ENCODE data around the gene TMEM253. TPM values are rescaled to one million over a fixed set of nuclear protein-coding genes. Genes with fewer than 3 reads are reported as not detected.

Gene TMEM253
- polyA plus RNA-seq, 3 donors, result 0.05 TPM; not detected in 2

GRCh38 chr14:21055432-21056117, 45.3 kb upstream of the TMEM253 start:
- peaks cover 1% of the 10 kb centered on the region for H3K4me1 Mint-ChIP-seq
- no CpG with 5 or more reads among the region's 5 CpGs for WGBS (ENCODE audit: insufficient coverage)
- H3K36me3 Mint-ChIP-seq, result no peaks in the 10 kb centered on the region
- H3K4me1 ChIP-seq (ENCODE audit: control insufficient read depth in 1 of 2, insufficient read depth in 2 of 2, low read length in 2 of 2), result peaks cover 0 to 6% of the 10 kb centered on the region in 2 donors
- H3K36me3 ChIP-seq (replicated peaks in 1 of 2; ENCODE audit: control insufficient read depth in 1 of 2, insufficient read depth in 2 of 2, low read length in 2 of 2), result no peaks in the 10 kb centered on the region
- H3K79me2 ChIP-seq (ENCODE audit: insufficient read depth, low read length), result no peaks in the 10 kb centered on the region
- no peak for DNase-seq
- H3K9me3 Mint-ChIP-seq, result no peaks in the 10 kb centered on the region
- H3K4me3 Mint-ChIP-seq, result no peak overlapping the region
- no peak overlapping the region for H2AFZ ChIP-seq (ENCODE audit: insufficient read depth, low read depth, low read length, poor library complexity, severe bottlenecking)
- no peak overlapping the region for H3K4me2 ChIP-seq (replicated peaks; ENCODE audit: extremely low read depth, low read length, poor library complexity, severe bottlenecking)
- no peak for TF ChIP-seq CTCF (IDR thresholded peaks at IDR 0.05)
- intact Hi-C loops (cut with micrococcal nuclease), result loop anchor here in 1 of 2 donors (5.0 kb wide), 1 partner anchor 38 kb away; no protein-coding TSS in a partner anchor
- H3K4me3 ChIP-seq (replicated peaks in 1 of 3; ENCODE audit: low read depth in 2 of 3, low read length in 3 of 3), result no peak overlapping the region
- peaks cover 0 to 6% of the 10 kb centered on the region in 2 donors for H3K27me3 ChIP-seq (ENCODE audit: control insufficient read depth in 2 of 2, insufficient read depth in 2 of 2, low read length in 2 of 2)
- peaks cover 2 to 9% (median 5%) of the 10 kb centered on the region in 3 donors for H3K27me3 Mint-ChIP-seq (ENCODE audit: low read depth in 3 of 3)
- no peak overlapping the region for H3K27ac ChIP-seq (ENCODE audit: low read depth in 1 of 2, low read length in 2 of 2)
- H3K9me3 ChIP-seq (replicated peaks in 1 of 2; ENCODE audit: control insufficient read depth in 1 of 2, insufficient read depth in 1 of 2, low read length in 2 of 2), result no peaks in the 10 kb centered on the region
- no peaks in the 10 kb centered on the region for H4K20me1 ChIP-seq (ENCODE audit: insufficient read depth, low read length)
- no peak overlapping the region for H3K9ac ChIP-seq (ENCODE audit: insufficient read depth, low read length, poor library complexity, severe bottlenecking)
- no peak overlapping the region for H3K27ac Mint-ChIP-seq

GRCh38 chr14:21056520-21057163, 44.2 kb upstream of the TMEM253 start:
- Mint-ChIP-seq H3K4me1 (no peaks in the 10 kb centered on the region), H3K27me3 (ENCODE audit: low read depth in 3 of 3) (peaks cover 2 to 9% (median 5%) of the 10 kb centered on the region in 3 donors), H3K27ac (no peak overlapping the region), H3K36me3 (no peaks in the 10 kb centered on the region), H3K9me3 (no peaks in the 10 kb centered on the region), H3K4me3 (no peak overlapping the region)
- Histone ChIP-seq H4K20me1 (ENCODE audit: insufficient read depth, low read length) (no peaks in the 10 kb centered on the region), H3K27me3 (ENCODE audit: control insufficient read depth in 2 of 2, insufficient read depth in 2 of 2, low read length in 2 of 2) (peaks cover 0 to 9% of the 10 kb centered on the region in 2 donors), H3K36me3 (replicated peaks in 1 of 2; ENCODE audit: control insufficient read depth in 1 of 2, insufficient read depth in 2 of 2, low read length in 2 of 2) (no peaks in the 10 kb centered on the region), H3K9ac (ENCODE audit: insufficient read depth, low read length, poor library complexity, severe bottlenecking) (no peak overlapping the region), H3K4me2 (replicated peaks; ENCODE audit: extremely low read depth, low read length, poor library complexity, severe bottlenecking) (no peak overlapping the region), H3K4me3 (replicated peaks in 1 of 3; ENCODE audit: low read depth in 2 of 3, low read length in 3 of 3) (no peak overlapping the region), H3K27ac (ENCODE audit: low read depth in 1 of 2, low read length in 2 of 2) (no peak overlapping the region), H2AFZ (ENCODE audit: insufficient read depth, low read depth, low read length, poor library complexity, severe bottlenecking) (no peak overlapping the region), H3K79me2 (ENCODE audit: insufficient read depth, low read length) (no peaks in the 10 kb centered on the region), H3K4me1 (ENCODE audit: control insufficient read depth in 1 of 2, insufficient read depth in 2 of 2, low read length in 2 of 2) (no peaks in the 10 kb centered on the region), H3K9me3 (replicated peaks in 1 of 2; ENCODE audit: control insufficient read depth in 1 of 2, insufficient read depth in 1 of 2, low read length in 2 of 2) (no peaks in the 10 kb centered on the region)
- no peak for TF ChIP-seq CTCF (IDR thresholded peaks at IDR 0.05)
- intact Hi-C loops (cut with micrococcal nuclease), result loop anchor here in 1 of 2 donors (5.0 kb wide), 1 partner anchor 39 kb away; no protein-coding TSS in a partner anchor
- no peak for DNase-seq
- WGBS (ENCODE audit: insufficient coverage), result 71% methylated on average over 4 of the region's 10 CpGs

All from CD14-positive monocyte (primary cell).